ENCODE results near the gene CPB1. TPM values are rescaled to one million over a fixed set of nuclear protein-coding genes. Genes with fewer than 3 reads are reported as not detected.

The CPB1 gene
- total and polyA plus RNA-seq, 4 donors: 0.86 to 9.3 (median 0.99) TPM

DNA sequence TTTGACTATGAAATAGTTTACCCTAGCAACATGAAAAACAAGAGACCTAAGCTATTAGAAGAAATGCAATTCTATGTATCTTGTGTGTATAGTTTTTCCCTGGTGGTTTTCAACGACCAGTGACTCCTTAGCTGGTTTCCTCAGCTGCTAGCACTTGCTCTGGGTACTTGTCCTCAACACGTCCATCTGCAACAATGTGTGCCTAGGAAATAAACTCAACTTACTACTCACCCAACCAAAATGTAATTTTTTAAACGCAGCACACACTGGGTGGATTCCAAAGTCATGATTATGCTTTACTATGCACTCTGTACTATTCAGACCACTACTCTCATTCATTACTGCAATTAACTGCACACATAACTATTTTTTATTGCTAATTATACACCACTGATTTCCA is 68.5 kb downstream of the CPB1 start:
- Histone ChIP-seq H3K9ac (ENCODE audit: insufficient read depth in 1 of 2, low read length in 2 of 2) (no peak overlapping the region), H3K27me3 (ENCODE audit: control insufficient read depth in 3 of 3, insufficient read depth in 3 of 3, low read length in 2 of 3) (no peaks in the 10 kb centered on the region), H3K9me3 (ENCODE audit: control insufficient read depth in 4 of 4, insufficient read depth in 3 of 4, low read length in 3 of 4) (no peaks in the 10 kb centered on the region), H3K36me3 (ENCODE audit: control insufficient read depth in 4 of 4, insufficient read depth in 4 of 4, low read length in 4 of 4) (no peaks in the 10 kb centered on the region), H3K27ac (ENCODE audit: low read depth in 1 of 2, low read length in 1 of 2) (no peak overlapping the region), H3K4me1 (ENCODE audit: control insufficient read depth in 5 of 5, insufficient read depth in 5 of 5, low read length in 5 of 5) (no peaks in the 10 kb centered on the region), H3K4me3 (no peak overlapping the region)
- TF ChIP-seq, protein P1, sequence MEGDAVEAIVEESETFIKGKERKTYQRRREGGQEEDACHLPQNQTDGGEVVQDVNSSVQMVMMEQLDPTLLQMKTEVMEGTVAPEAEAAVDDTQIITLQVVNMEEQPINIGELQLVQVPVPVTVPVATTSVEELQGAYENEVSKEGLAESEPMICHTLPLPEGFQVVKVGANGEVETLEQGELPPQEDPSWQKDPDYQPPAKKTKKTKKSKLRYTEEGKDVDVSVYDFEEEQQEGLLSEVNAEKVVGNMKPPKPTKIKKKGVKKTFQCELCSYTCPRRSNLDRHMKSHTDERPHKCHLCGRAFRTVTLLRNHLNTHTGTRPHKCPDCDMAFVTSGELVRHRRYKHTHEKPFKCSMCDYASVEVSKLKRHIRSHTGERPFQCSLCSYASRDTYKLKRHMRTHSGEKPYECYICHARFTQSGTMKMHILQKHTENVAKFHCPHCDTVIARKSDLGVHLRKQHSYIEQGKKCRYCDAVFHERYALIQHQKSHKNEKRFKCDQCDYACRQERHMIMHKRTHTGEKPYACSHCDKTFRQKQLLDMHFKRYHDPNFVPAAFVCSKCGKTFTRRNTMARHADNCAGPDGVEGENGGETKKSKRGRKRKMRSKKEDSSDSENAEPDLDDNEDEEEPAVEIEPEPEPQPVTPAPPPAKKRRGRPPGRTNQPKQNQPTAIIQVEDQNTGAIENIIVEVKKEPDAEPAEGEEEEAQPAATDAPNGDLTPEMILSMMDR (IDR thresholded peaks at IDR 0.05; ENCODE audit: control extremely low read depth, extremely low read depth): no peak
- no peak for DNase-seq
- no peak for ATAC-seq (ENCODE audit: insufficient read depth, low FRiP score)
- WGBS, 2 donors: 73 to 83% methylated on average over 3 of the region's 3 CpGs

DNA sequence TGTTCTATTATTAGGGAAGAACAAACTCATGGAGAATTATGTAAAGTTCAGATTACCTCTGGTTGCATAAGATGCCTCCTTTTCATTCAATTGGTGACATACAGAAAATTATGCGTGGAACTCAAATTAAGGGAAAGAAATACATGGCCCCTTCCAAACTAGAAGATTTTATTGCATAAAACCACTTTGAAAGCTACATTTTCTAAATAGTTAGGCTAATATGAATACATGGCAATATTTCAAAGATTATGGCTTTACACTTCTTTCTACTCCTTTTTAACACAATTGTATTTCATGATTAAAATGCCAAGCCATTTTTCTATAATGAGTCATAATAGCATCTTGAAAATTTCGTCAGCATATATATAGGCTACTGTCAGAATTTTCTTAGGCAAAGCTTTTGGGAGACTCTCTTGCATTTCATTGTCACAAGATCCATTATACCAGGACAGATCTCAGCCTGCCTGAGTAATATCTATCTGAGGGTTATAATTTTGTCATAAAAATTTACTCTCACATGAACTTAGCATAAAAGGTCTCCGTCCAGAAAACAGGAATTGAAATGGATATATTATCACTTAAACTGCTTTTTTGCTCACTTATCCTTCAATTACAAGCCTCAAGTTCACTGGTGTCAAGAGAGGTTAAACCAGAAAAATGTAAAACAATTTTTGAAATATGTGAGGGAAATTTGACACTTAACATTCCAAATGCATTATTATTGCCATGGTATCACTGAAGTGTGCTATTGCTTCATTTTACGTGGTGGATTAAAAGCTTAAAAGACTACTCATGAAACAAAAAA is 74.6 kb downstream of the CPB1 start:
- Histone ChIP-seq H3K9me3 (ENCODE audit: control insufficient read depth in 4 of 4, insufficient read depth in 3 of 4, low read length in 3 of 4) (no peaks in the 10 kb centered on the region), H3K36me3 (ENCODE audit: control insufficient read depth in 4 of 4, insufficient read depth in 4 of 4, low read length in 4 of 4) (no peaks in the 10 kb centered on the region), H3K27ac (ENCODE audit: low read depth in 1 of 2, low read length in 1 of 2) (no peak overlapping the region), H3K4me3 (no peak overlapping the region), H3K4me1 (ENCODE audit: control insufficient read depth in 5 of 5, insufficient read depth in 5 of 5, low read length in 5 of 5) (peaks cover 0 to 6% (median 0%) of the 10 kb centered on the region in 5 donors), H3K27me3 (ENCODE audit: control insufficient read depth in 3 of 3, insufficient read depth in 3 of 3, low read length in 2 of 3) (no peaks in the 10 kb centered on the region), H3K9ac (ENCODE audit: insufficient read depth in 1 of 2, low read length in 2 of 2) (no peak overlapping the region)
- 65 to 84% methylated on average over 4 of the region's 4 CpGs for WGBS, 2 donors
- ATAC-seq (ENCODE audit: insufficient read depth, low FRiP score): no peak
- DNase-seq: peak in 2 of 3 donors; percentile 31 to 46
- TF ChIP-seq, protein P1 (IDR thresholded peaks at IDR 0.05; ENCODE audit: control extremely low read depth, extremely low read depth): no peak

DNA sequence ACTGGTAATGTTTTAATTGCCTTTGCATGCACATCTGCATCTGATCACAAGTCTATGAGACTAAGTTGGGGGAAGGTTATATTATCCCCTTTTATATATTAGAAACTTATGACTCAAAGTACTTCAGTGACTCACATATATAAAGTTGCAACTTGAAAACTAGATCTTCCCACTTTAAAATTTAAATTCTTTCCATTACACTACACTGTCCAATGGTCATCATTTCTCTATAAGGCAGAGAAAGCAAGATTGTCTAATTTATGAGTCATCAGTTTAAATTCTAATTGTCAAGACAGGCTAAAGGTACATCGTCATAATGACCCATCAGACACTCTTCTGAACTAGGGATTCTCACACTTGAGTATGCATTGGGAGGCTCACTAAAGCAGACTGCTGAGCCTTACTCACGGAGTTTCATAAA is 75.4 kb downstream of the CPB1 start:
- DNase-seq (no peak), ATAC-seq (ENCODE audit: insufficient read depth, low FRiP score) (no peak)
- Histone ChIP-seq H3K4me1 (ENCODE audit: control insufficient read depth in 5 of 5, insufficient read depth in 5 of 5, low read length in 5 of 5) (peaks cover 0 to 6% (median 0%) of the 10 kb centered on the region in 5 donors), H3K27me3 (ENCODE audit: control insufficient read depth in 3 of 3, insufficient read depth in 3 of 3, low read length in 2 of 3) (no peaks in the 10 kb centered on the region), H3K9me3 (ENCODE audit: control insufficient read depth in 4 of 4, insufficient read depth in 3 of 4, low read length in 3 of 4) (no peaks in the 10 kb centered on the region), H3K4me3 (no peak overlapping the region), H3K27ac (ENCODE audit: low read depth in 1 of 2, low read length in 1 of 2) (no peak overlapping the region), H3K9ac (ENCODE audit: insufficient read depth in 1 of 2, low read length in 2 of 2) (no peak overlapping the region), H3K36me3 (ENCODE audit: control insufficient read depth in 4 of 4, insufficient read depth in 4 of 4, low read length in 4 of 4) (no peaks in the 10 kb centered on the region)
- TF ChIP-seq, protein P1 (IDR thresholded peaks at IDR 0.05; ENCODE audit: control extremely low read depth, extremely low read depth): no peak
- 88 to 89% methylated on average over 2 of the region's 2 CpGs for WGBS, 2 donors
